ENCODE measurements around the gene LMX1B.
"Not testable (repeated sequence)": the region's sequence is repeated elsewhere in the genome, so short reads cannot be mapped to it uniquely, and the experiment has no call there.

Gene LMX1B

GRCh38 chr9:126613651-126614050, at the start of gene LMX1B:
TSS of gene LMX1B (plus strand) at chr9:126613928. CDS start at chr9:126614450, 522 bp downstream.
- Mint-ChIP-seq H3K4me3 (peak within 1 kb of the TSS; percentile 77), H3K9me3 (no peaks in the 10 kb centered on the region), H3K4me1 (peaks cover 17% of the 10 kb centered on the region), H3K27me3 (peaks cover 79% of the 10 kb centered on the region), H3K27ac (ENCODE audit: low read depth) (no peak within 1 kb of the TSS), H3K36me3 (ENCODE audit: insufficient read depth) (peaks cover 5% of the 10 kb centered on the region)
- DNase-seq (ENCODE audit: low spot score in 2 of 2) (no peak), ATAC-seq (replicated peaks; ENCODE audit: extremely low read depth, poor library complexity, severe bottlenecking) (no peak)

- no peaks in the 10 kb centered on the region for H3K36me3 Mint-ChIP-seq (ENCODE audit: insufficient read depth)
- H3K9me3 Mint-ChIP-seq = no peaks in the 10 kb centered on the region
- H3K4me3 Mint-ChIP-seq = no peak overlapping the region
- no peak for DNase-seq (ENCODE audit: low spot score in 2 of 2)
- H3K4me1 Mint-ChIP-seq = no peaks in the 10 kb centered on the region
- peak; percentile 49 for ATAC-seq (replicated peaks; ENCODE audit: extremely low read depth, poor library complexity, severe bottlenecking)
- H3K27me3 Mint-ChIP-seq = peaks cover 58% of the 10 kb centered on the region
- no peak overlapping the region for H3K27ac Mint-ChIP-seq (ENCODE audit: low read depth)
Measured at GRCh38 chr9:126564128-126564527, 49.6 kb upstream of the LMX1B start.

- no peak for ATAC-seq (replicated peaks; ENCODE audit: extremely low read depth, poor library complexity, severe bottlenecking)
- Mint-ChIP-seq H3K36me3 (ENCODE audit: insufficient read depth) (no peaks in the 10 kb centered on the region), H3K9me3 (no peaks in the 10 kb centered on the region), H3K4me1 (no peaks in the 10 kb centered on the region), H3K4me3 (no peak overlapping the region), H3K27ac (ENCODE audit: low read depth) (no peak overlapping the region), H3K27me3 (peaks cover 55% of the 10 kb centered on the region)
- no peak for DNase-seq (ENCODE audit: low spot score in 2 of 2)
Measured at GRCh38 chr9:126564716-126565115, 49.0 kb upstream of the LMX1B start.

GRCh38 chr9:126565336-126566128, 48.2 kb upstream of the LMX1B start:
- Mint-ChIP-seq H3K27me3 (peaks cover 52% of the 10 kb centered on the region), H3K4me3 (no peak overlapping the region), H3K27ac (ENCODE audit: low read depth) (no peak overlapping the region), H3K36me3 (ENCODE audit: insufficient read depth) (no peaks in the 10 kb centered on the region), H3K4me1 (no peaks in the 10 kb centered on the region), H3K9me3 (no peaks in the 10 kb centered on the region)
- ATAC-seq (replicated peaks; ENCODE audit: extremely low read depth, poor library complexity, severe bottlenecking) (no peak), DNase-seq (ENCODE audit: low spot score in 2 of 2) (no peak)

GRCh38 chr9:126569036-126569435, 44.7 kb upstream of the LMX1B start:
- Mint-ChIP-seq H3K27me3 (peaks cover 46% of the 10 kb centered on the region), H3K36me3 (ENCODE audit: insufficient read depth) (no peaks in the 10 kb centered on the region), H3K4me1 (no peaks in the 10 kb centered on the region), H3K9me3 (no peaks in the 10 kb centered on the region), H3K27ac (ENCODE audit: low read depth) (no peak overlapping the region), H3K4me3 (no peak overlapping the region)
- DNase-seq (ENCODE audit: low spot score in 2 of 2) (no peak), ATAC-seq (replicated peaks; ENCODE audit: extremely low read depth, poor library complexity, severe bottlenecking) (no peak)

- Mint-ChIP-seq H3K27me3 (peaks cover 56% of the 10 kb centered on the region), H3K27ac (ENCODE audit: low read depth) (no peak overlapping the region), H3K36me3 (ENCODE audit: insufficient read depth) (no peaks in the 10 kb centered on the region), H3K9me3 (no peaks in the 10 kb centered on the region), H3K4me1 (no peaks in the 10 kb centered on the region), H3K4me3 (no peak overlapping the region)
- ATAC-seq (replicated peaks; ENCODE audit: extremely low read depth, poor library complexity, severe bottlenecking) (no peak), DNase-seq (ENCODE audit: low spot score in 2 of 2) (no peak)
Measured at GRCh38 chr9:126578029-126578428, 35.7 kb upstream of the LMX1B start.

- DNase-seq (ENCODE audit: low spot score in 2 of 2); ATAC-seq (replicated peaks; ENCODE audit: extremely low read depth, poor library complexity, severe bottlenecking); H3K36me3 Mint-ChIP-seq (ENCODE audit: insufficient read depth); H3K9me3 Mint-ChIP-seq; H3K27ac Mint-ChIP-seq (ENCODE audit: low read depth); H3K4me1 Mint-ChIP-seq; H3K4me3 Mint-ChIP-seq: not testable (repeated sequence)
- peaks cover 70% of the 10 kb centered on the region for H3K27me3 Mint-ChIP-seq
Measured at GRCh38 chr9:126580319-126580718, 33.4 kb upstream of the LMX1B start.

- no peak for ATAC-seq (replicated peaks; ENCODE audit: extremely low read depth, poor library complexity, severe bottlenecking)
- no peak for DNase-seq (ENCODE audit: low spot score in 2 of 2)
- H3K27ac Mint-ChIP-seq (ENCODE audit: low read depth) = no peak overlapping the region
- peaks cover 85% of the 10 kb centered on the region for H3K27me3 Mint-ChIP-seq
- H3K9me3 Mint-ChIP-seq = no peaks in the 10 kb centered on the region
- H3K36me3 Mint-ChIP-seq (ENCODE audit: insufficient read depth) = peaks cover 2% of the 10 kb centered on the region
- H3K4me3 Mint-ChIP-seq = no peak overlapping the region
- H3K4me1 Mint-ChIP-seq = no peaks in the 10 kb centered on the region
Measured at GRCh38 chr9:126581893-126582292, 31.8 kb upstream of the LMX1B start.

GRCh38 chr9:126582427-126582826, 31.3 kb upstream of the LMX1B start:
- H3K4me1 Mint-ChIP-seq = no peaks in the 10 kb centered on the region
- H3K4me3 Mint-ChIP-seq = no peak overlapping the region
- H3K27ac Mint-ChIP-seq (ENCODE audit: low read depth) = no peak overlapping the region
- no peaks in the 10 kb centered on the region for H3K9me3 Mint-ChIP-seq
- H3K36me3 Mint-ChIP-seq (ENCODE audit: insufficient read depth) = peaks cover 2% of the 10 kb centered on the region
- H3K27me3 Mint-ChIP-seq = peaks cover 85% of the 10 kb centered on the region
- DNase-seq (ENCODE audit: low spot score in 2 of 2) = no peak
- ATAC-seq (replicated peaks; ENCODE audit: extremely low read depth, poor library complexity, severe bottlenecking) = no peak

- Mint-ChIP-seq H3K4me1 (no peaks in the 10 kb centered on the region), H3K27ac (ENCODE audit: low read depth) (no peak overlapping the region), H3K27me3 (peaks cover 85% of the 10 kb centered on the region), H3K4me3 (no peak overlapping the region), H3K9me3 (no peaks in the 10 kb centered on the region), H3K36me3 (ENCODE audit: insufficient read depth) (peaks cover 2% of the 10 kb centered on the region)
- ATAC-seq (replicated peaks; ENCODE audit: extremely low read depth, poor library complexity, severe bottlenecking) = no peak
- DNase-seq (ENCODE audit: low spot score in 2 of 2) = no peak
Measured at GRCh38 chr9:126583144-126583760, 30.5 kb upstream of the LMX1B start.

- DNase-seq (ENCODE audit: low spot score in 2 of 2) (no peak), ATAC-seq (replicated peaks; ENCODE audit: extremely low read depth, poor library complexity, severe bottlenecking) (no peak)
- peaks cover 2% of the 10 kb centered on the region for H3K36me3 Mint-ChIP-seq (ENCODE audit: insufficient read depth)
- H3K9me3 Mint-ChIP-seq = no peaks in the 10 kb centered on the region
- no peaks in the 10 kb centered on the region for H3K4me1 Mint-ChIP-seq
- peaks cover 88% of the 10 kb centered on the region for H3K27me3 Mint-ChIP-seq
- H3K4me3 Mint-ChIP-seq = no peak overlapping the region
- no peak overlapping the region for H3K27ac Mint-ChIP-seq (ENCODE audit: low read depth)
Measured at GRCh38 chr9:126584611-126585010, 29.1 kb upstream of the LMX1B start.

GRCh38 chr9:126586236-126586635, 27.5 kb upstream of the LMX1B start:
- Mint-ChIP-seq H3K9me3 (no peaks in the 10 kb centered on the region), H3K36me3 (ENCODE audit: insufficient read depth) (peaks cover 2% of the 10 kb centered on the region), H3K27me3 (peaks cover 91% of the 10 kb centered on the region), H3K4me1 (no peaks in the 10 kb centered on the region), H3K27ac (ENCODE audit: low read depth) (no peak overlapping the region), H3K4me3 (no peak overlapping the region)
- no peak for DNase-seq (ENCODE audit: low spot score in 2 of 2)
- no peak for ATAC-seq (replicated peaks; ENCODE audit: extremely low read depth, poor library complexity, severe bottlenecking)

All from central memory CD8-positive, alpha-beta T cell (primary cell).